ENCODE data around the gene CCT6A.
"Not testable (repeated sequence)": the region's sequence is repeated elsewhere in the genome, so short reads cannot be mapped to it uniquely, and the experiment has no call there.

Gene CCT6A

GRCh38 chr7:56105508-56105907, 53.9 kb downstream of the CCT6A start:
- DNase-seq: peak; percentile 41

- DNase-seq: peak; percentile 95
These were observed 54.8 kb downstream of the CCT6A start, which contains the start of gene CHCHD2 for GRCh38 chr7:56106108-56107073. TSS of gene CHCHD2 (minus strand) at chr7:56106476. CDS start at chr7:56106413, 63 bp downstream.

- DNase-seq: no peak
These were observed 56.3 kb downstream of the CCT6A start for GRCh38 chr7:56107954-56108258.

- DNase-seq: peak; percentile 20
These were observed 59.0 kb downstream of the CCT6A start for GRCh38 chr7:56110611-56111010.

- not testable (repeated sequence) for DNase-seq
These were observed 60.7 kb downstream of the CCT6A start for GRCh38 chr7:56112244-56112643.

Measured in activated CD4-positive, alpha-beta T cell treated with anti-CD3 and anti-CD28 coated beads for 48 hours (primary cell).